ENCODE results near the gene PHLDB3. TPM values are rescaled to one million over a fixed set of nuclear protein-coding genes. Genes with fewer than 3 reads are reported as not detected.

The PHLDB3 gene
- polyA plus RNA-seq, 1 of the 3 experiments (the other 2 are of a cell fraction) = 15.6 TPM

- Histone ChIP-seq H3K27me3 (ENCODE audit: insufficient read depth) (no peaks in the 10 kb centered on the region), H3K4me1 (ENCODE audit: control insufficient read depth in 1 of 2, insufficient read depth in 2 of 2, low read depth in 1 of 2, low read length in 1 of 2) (peaks cover 3 to 4% of the 10 kb centered on the region in 2 experiments; a peak in 1 of 4 replicates), H3K79me2 (ENCODE audit: insufficient read depth) (no peaks in the 10 kb centered on the region), H3K9me2 (no peaks in the 10 kb centered on the region), H3K9me3 (no peaks in the 10 kb centered on the region), H3F3A (replicated peaks; ENCODE audit: insufficient read depth) (peaks cover 14% of the 10 kb centered on the region), H4K20me1 (ENCODE audit: insufficient read depth) (no peaks in the 10 kb centered on the region), H3K27ac (ENCODE audit: low read depth in 2 of 2, low read length in 1 of 2) (no peak overlapping the region), H3K4me2 (no peak overlapping the region), H3K4me3 (ENCODE audit: low read depth in 2 of 2, low read length in 1 of 2) (no peak overlapping the region), H3K9ac (no peak overlapping the region), H2AFZ (ENCODE audit: low read depth) (no peak overlapping the region), H3K36me3 (replicated peaks in 1 of 2; ENCODE audit: control insufficient read depth in 1 of 2, insufficient read depth in 2 of 2, low read length in 1 of 2) (peaks cover 10 to 11% of the 10 kb centered on the region in 2 experiments)
- DNase-seq = no peak
- POLR2A ChIA-PET = no interaction called here
- CTCF ChIA-PET = interaction anchor here (1.2 to 2.7 kb wide), 2 partner anchors 17 to 61 kb away, joined by 3 to 11 read pairs; no protein-coding TSS in a partner anchor
- TF ChIP-seq ZBTB33 (IDR thresholded peaks at IDR 0.05; ENCODE audit: borderline replicate concordance, low read depth) (no peak), CHD2 (IDR thresholded peaks at IDR 0.05; ENCODE audit: low read length, partially characterized antibody) (no peak), MXI1 (IDR thresholded peaks at IDR 0.05; ENCODE audit: low read depth, low read length) (no peak), RCOR1 (IDR thresholded peaks at IDR 0.05; ENCODE audit: low read length) (no peak), GABPA (IDR thresholded peaks at IDR 0.05; ENCODE audit: low read depth) (no peak), SMC3 (IDR thresholded peaks at IDR 0.05; ENCODE audit: low read depth, low read length) (no peak)
- TF ChIP-seq, protein P1, sequence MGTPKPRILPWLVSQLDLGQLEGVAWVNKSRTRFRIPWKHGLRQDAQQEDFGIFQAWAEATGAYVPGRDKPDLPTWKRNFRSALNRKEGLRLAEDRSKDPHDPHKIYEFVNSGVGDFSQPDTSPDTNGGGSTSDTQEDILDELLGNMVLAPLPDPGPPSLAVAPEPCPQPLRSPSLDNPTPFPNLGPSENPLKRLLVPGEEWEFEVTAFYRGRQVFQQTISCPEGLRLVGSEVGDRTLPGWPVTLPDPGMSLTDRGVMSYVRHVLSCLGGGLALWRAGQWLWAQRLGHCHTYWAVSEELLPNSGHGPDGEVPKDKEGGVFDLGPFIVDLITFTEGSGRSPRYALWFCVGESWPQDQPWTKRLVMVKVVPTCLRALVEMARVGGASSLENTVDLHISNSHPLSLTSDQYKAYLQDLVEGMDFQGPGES (IDR thresholded peaks at IDR 0.05; ENCODE audit: low read depth, low read length) = no peak
- 81% methylated on average over 2 of the region's 2 CpGs for WGBS (ENCODE audit: low lambda C conversion rate)
Observed at GRCh38 chr19:43507880-43508279, 3.3 kb upstream of the PHLDB3 start.

- H3K27me3 ChIP-seq (ENCODE audit: insufficient read depth) = no peaks in the 10 kb centered on the region
Observed at GRCh38 chr19:43506629-43507028, 2.1 kb upstream of the PHLDB3 start.

More at GRCh38 chr19:43506629-43507028, 2.1 kb upstream of the PHLDB3 start:
- no peak for DNase-seq
- peaks cover 14% of the 10 kb centered on the region for H3F3A ChIP-seq (replicated peaks; ENCODE audit: insufficient read depth)
- no peak overlapping the region for H3K27ac ChIP-seq (ENCODE audit: low read depth in 2 of 2, low read length in 1 of 2)
- no peak overlapping the region for H3K4me3 ChIP-seq (ENCODE audit: low read depth in 2 of 2, low read length in 1 of 2)
- H3K4me1 ChIP-seq (ENCODE audit: control insufficient read depth in 1 of 2, insufficient read depth in 2 of 2, low read depth in 1 of 2, low read length in 1 of 2) = peaks cover 3 to 4% of the 10 kb centered on the region in 2 experiments; a peak in 1 of 4 replicates
- H3K9me3 ChIP-seq = no peaks in the 10 kb centered on the region
- H3K9ac ChIP-seq = no peak overlapping the region
- H3K9me2 ChIP-seq = no peaks in the 10 kb centered on the region
- no peaks in the 10 kb centered on the region for H3K79me2 ChIP-seq (ENCODE audit: insufficient read depth)
- no peak overlapping the region for H2AFZ ChIP-seq (ENCODE audit: low read depth)
- no peaks in the 10 kb centered on the region for H4K20me1 ChIP-seq (ENCODE audit: insufficient read depth)
- peaks cover 10 to 11% of the 10 kb centered on the region in 2 experiments for H3K36me3 ChIP-seq (replicated peaks in 1 of 2; ENCODE audit: control insufficient read depth in 1 of 2, insufficient read depth in 2 of 2, low read length in 1 of 2)
- WGBS (ENCODE audit: low lambda C conversion rate) = 94% methylated on average over 5 of the region's 5 CpGs
- POLR2A ChIA-PET = no interaction called here
- CTCF ChIA-PET = interaction anchor here (3.9 to 4.3 kb wide), 2 partner anchors 12 to 60 kb away, joined by 22 to 42 read pairs; no protein-coding TSS in a partner anchor
- H3K4me2 ChIP-seq = no peak overlapping the region
- TF ChIP-seq SMC3 (IDR thresholded peaks at IDR 0.05; ENCODE audit: low read depth, low read length) (no peak), ZBTB33 (IDR thresholded peaks at IDR 0.05; ENCODE audit: borderline replicate concordance, low read depth) (no peak)

Data from SK-N-SH (cell line).